NCI-H510A treated with DMSO at 0.1 percent for 48 hours (cell line): Measurements from ENCODE around the gene PMM2.
"Not testable (repeated sequence)": the region's sequence is repeated elsewhere in the genome, so short reads cannot be mapped to it uniquely, and the experiment has no call there.

ENCODE experiments used
- DNase-seq: peaks from one replicate; lab custom pipeline; 2025; lab: John Stamatoyannopoulos, UW

PMM2 gene

GRCh38 chr16:8818504-8819270 is 21.0 kb downstream of the PMM2 start:
- no peak for DNase-seq

GRCh38 chr16:8819411-8820034 is 21.9 kb downstream of the PMM2 start:
- DNase-seq = no peak

- no peak for DNase-seq
These were observed 24.8 kb downstream of the PMM2 start for GRCh38 chr16:8822403-8822802.

GRCh38 chr16:8826278-8826879 is 28.7 kb downstream of the PMM2 start:
- no peak for DNase-seq

- DNase-seq = no peak
These were observed 31.0 kb downstream of the PMM2 start for GRCh38 chr16:8828541-8829165.

GRCh38 chr16:8831450-8831849 is 33.8 kb downstream of the PMM2 start:
- DNase-seq = no peak

- no peak for DNase-seq
These were observed 34.5 kb downstream of the PMM2 start for GRCh38 chr16:8831871-8832716.

- DNase-seq = no peak
These were observed 35.1 kb downstream of the PMM2 start for GRCh38 chr16:8832717-8833105.

GRCh38 chr16:8836797-8837196 is 39.2 kb downstream of the PMM2 start:
- not testable (repeated sequence) for DNase-seq

GRCh38 chr16:8837594-8837993 is 40.0 kb downstream of the PMM2 start:
- DNase-seq = not testable (repeated sequence)

GRCh38 chr16:8842016-8842415 is 44.4 kb downstream of the PMM2 start:
- DNase-seq = not testable (repeated sequence)

GRCh38 chr16:8843296-8843695 is 45.7 kb downstream of the PMM2 start:
- not testable (repeated sequence) for DNase-seq

GRCh38 chr16:8845699-8846298 is 48.2 kb downstream of the PMM2 start:
- no peak for DNase-seq

- no peak for DNase-seq
These were observed 48.8 kb downstream of the PMM2 start for GRCh38 chr16:8846401-8846932.

GRCh38 chr16:8847145-8847544 is 49.5 kb downstream of the PMM2 start:
- DNase-seq = no peak

- DNase-seq = no peak
These were observed 50.0 kb downstream of the PMM2 start for GRCh38 chr16:8847623-8848022.

GRCh38 chr16:8848231-8848938 is 50.7 kb downstream of the PMM2 start:
- DNase-seq = no peak

- no peak for DNase-seq
These were observed 51.3 kb downstream of the PMM2 start for GRCh38 chr16:8848939-8849391.

GRCh38 chr16:8849411-8850011 is 51.9 kb downstream of the PMM2 start:
- no peak for DNase-seq

- no peak for DNase-seq
These were observed 52.7 kb downstream of the PMM2 start for GRCh38 chr16:8850279-8850885.
